HEK293 (cell line): Measurements from ENCODE around the gene TNFAIP1.

Source experiments
- CTCF ChIA-PET: fragments of 350-600 bp; formaldehyde crosslinking; extraction: SDS; loops from one replicate; lab custom pipeline; 2021; ENCODE audit warnings: antibody characterized with exemption; lab: Yijun Ruan, JAX
- POLR2A ChIA-PET: fragments of 300-600 bp; formaldehyde crosslinking; extraction: SDS; loops from one replicate; lab custom pipeline; 2020; ENCODE audit warnings: antibody characterized with exemption, inconsistent platforms; lab: Yijun Ruan, JAX
- H3K27ac ChIP-seq: fragments of 200-500 bp; sonication (Bioruptor generic); 2 replicates; pipeline ENCODE4 v1.5.1; 2014; ENCODE audit warnings: low read depth, low read length, control low read depth, inconsistent platforms; ENCODE audit errors: extremely low read depth
- H3K36me3 ChIP-seq, 2 experiments: fragments of 200-500 bp in 1 of 2; sonication (Bioruptor generic) in 1 of 2; 1 replicate in 1 of 2; 2 replicates in 1 of 2; pipeline ENCODE4 v1.5.1; 2014 to 2017; ENCODE audit warnings: inconsistent platforms in 2 of 2, low read length in 2 of 2; ENCODE audit not compliant: control insufficient read depth in 2 of 2, insufficient read depth in 1 of 2
- H3K4me1 ChIP-seq: fragments of 200-500 bp; sonication (Bioruptor generic); 2 replicates; pipeline ENCODE4 v1.5.1; 2014; ENCODE audit warnings: mild to moderate bottlenecking, low read length, inconsistent platforms; ENCODE audit not compliant: control insufficient read depth, insufficient read depth
- H3K4me3 ChIP-seq: 2 replicates; pipeline ENCODE4 v1.5.1; 2011; ENCODE audit warnings: low read depth, mild to moderate bottlenecking, control low read depth, low read length, moderate library complexity
- H3K9me3 ChIP-seq: fragments of 200-500 bp; sonication (Bioruptor generic); 2 replicates; pipeline ENCODE4 v1.5.1; 2014; ENCODE audit warnings: low read depth, low read length, inconsistent platforms; ENCODE audit not compliant: control insufficient read depth, insufficient read depth
- KLF10 ChIP-seq: fragments of 450-650 bp; IDR thresholded peaks from 2 replicates; pipeline ENCODE4 v1.5.1; 2018; ENCODE audit warnings: missing biosample characterization, mild to moderate bottlenecking, missing genetic modification characterization
- SP3 ChIP-seq: fragments of 450-650 bp; formaldehyde crosslinking; IDR thresholded peaks from 2 replicates; pipeline ENCODE4 v1.5.1; 2016; ENCODE audit warnings: missing biosample characterization, missing genetic modification characterization
- ZBTB21 ChIP-seq: fragments of 450-650 bp; formaldehyde crosslinking; IDR thresholded peaks from 2 replicates; pipeline ENCODE4 v1.5.1; 2017; ENCODE audit warnings: missing biosample characterization, missing genetic modification characterization
- ZNF600 ChIP-seq: fragments of 450-650 bp; formaldehyde crosslinking; IDR thresholded peaks from 2 replicates; pipeline ENCODE4 v1.5.1; 2016; ENCODE audit warnings: missing biosample characterization, missing genetic modification characterization
- ZNF610 ChIP-seq: fragments of 450-650 bp; formaldehyde crosslinking; IDR thresholded peaks from 2 replicates; pipeline ENCODE4 v1.5.1; 2016; ENCODE audit warnings: missing biosample characterization, missing genetic modification characterization, borderline replicate concordance
- ZNF664 ChIP-seq: fragments of 450-650 bp; formaldehyde crosslinking; IDR thresholded peaks from 2 replicates; pipeline ENCODE4 v1.5.1; 2016; ENCODE audit warnings: missing biosample characterization, missing genetic modification characterization
- ZNF777 ChIP-seq: fragments of 450-650 bp; formaldehyde crosslinking; IDR thresholded peaks from 2 replicates; pipeline ENCODE4 v1.5.1; 2017; ENCODE audit warnings: missing biosample characterization, missing genetic modification characterization, borderline replicate concordance
- TF ChIP-seq, protein P1 (sequence below): fragments of 450-650 bp; formaldehyde crosslinking; IDR thresholded peaks from 2 replicates; pipeline ENCODE4 v1.5.1; 2017; ENCODE audit warnings: missing biosample characterization, missing genetic modification characterization
- TF ChIP-seq, protein P2 (sequence below): fragments of 450-650 bp; formaldehyde crosslinking; IDR thresholded peaks from 2 replicates; pipeline ENCODE4 v1.5.1; 2016; ENCODE audit warnings: missing biosample characterization, missing genetic modification characterization
- TF ChIP-seq, protein P3 (sequence below): fragments of 450-650 bp; formaldehyde crosslinking; IDR thresholded peaks from 2 replicates; pipeline ENCODE4 v1.5.1; 2016; ENCODE audit warnings: missing biosample characterization, missing genetic modification characterization
- TF ChIP-seq, protein P4 (sequence below): fragments of 450-650 bp; formaldehyde crosslinking; IDR thresholded peaks from 2 replicates; pipeline ENCODE4 v1.5.1; 2016; ENCODE audit warnings: missing biosample characterization, missing genetic modification characterization
- TF ChIP-seq, protein P5 (sequence below): IDR thresholded peaks from 2 replicates; pipeline ENCODE4 v1.6.1; 2011; ENCODE audit warnings: mild to moderate bottlenecking, low read depth, low read length, borderline replicate concordance

Gene TNFAIP1

DNA sequence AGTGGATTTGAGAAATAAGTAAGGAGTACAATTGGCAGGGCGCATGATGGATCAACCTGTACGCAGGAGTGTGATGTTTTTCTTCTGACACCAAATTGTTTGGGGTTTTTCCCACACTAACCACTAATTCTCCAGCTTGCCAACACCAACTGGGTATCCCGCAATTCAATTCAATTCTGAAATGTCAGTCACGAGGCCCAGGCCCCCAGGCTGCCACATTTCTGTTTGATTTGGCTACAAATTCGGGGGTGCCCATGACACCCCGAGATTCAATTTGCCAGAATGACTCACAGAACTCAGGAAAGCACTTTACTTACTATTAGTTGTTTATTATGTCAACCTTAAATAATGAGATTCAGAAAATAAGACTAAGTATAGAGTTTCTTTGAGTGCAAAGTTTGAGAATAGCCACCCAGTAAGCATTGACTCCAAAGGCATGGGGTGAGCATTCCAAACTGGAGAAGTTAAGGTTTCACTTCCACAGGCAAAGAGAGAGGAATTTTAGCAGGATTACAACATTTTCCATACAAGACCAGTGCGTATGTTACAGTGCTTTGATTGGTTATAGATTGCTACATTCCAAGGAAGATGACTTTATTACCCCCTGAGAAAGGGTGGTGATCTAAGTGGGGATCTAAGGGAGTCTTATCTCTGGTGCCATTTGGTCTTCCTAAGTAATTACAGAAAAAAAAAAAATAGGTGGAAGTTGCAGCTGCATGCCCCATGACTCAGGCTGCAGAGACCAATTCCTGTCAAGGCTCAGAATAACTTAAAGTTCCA, 59.0 kb downstream of the TNFAIP1 start:
- Histone ChIP-seq H3K4me1 (no peaks in the 10 kb centered on the region), H3K9me3 (no peaks in the 10 kb centered on the region), H3K4me3 (no peak overlapping the region), H3K36me3 (peaks cover 31 to 80% of the 10 kb centered on the region in 2 experiments), H3K27ac (no peak overlapping the region)
- ChIA-PET CTCF (interaction anchor here (0.6 to 1.0 kb wide), 3 partner anchors 13 to 22 kb away, joined by 3 to 4 read pairs (median 3); no protein-coding TSS in a partner anchor), POLR2A (interaction anchor here (0.6 to 1.7 kb wide), 5 partner anchors 11 to 337 kb away, joined by 3 to 9 read pairs (median 3); partner anchors contain the start of genes IFT20, POLDIP2 and TNFAIP1)
- TF ChIP-seq KLF10 (tag by site-specific recombination) (no peak), ZBTB21 (tag by site-specific recombination) (no peak), ZNF600 (tag by site-specific recombination) (no peak), ZNF664 (tag by site-specific recombination) (no peak), ZNF777 (tag by site-specific recombination) (no peak)
- TF ChIP-seq, protein P1, sequence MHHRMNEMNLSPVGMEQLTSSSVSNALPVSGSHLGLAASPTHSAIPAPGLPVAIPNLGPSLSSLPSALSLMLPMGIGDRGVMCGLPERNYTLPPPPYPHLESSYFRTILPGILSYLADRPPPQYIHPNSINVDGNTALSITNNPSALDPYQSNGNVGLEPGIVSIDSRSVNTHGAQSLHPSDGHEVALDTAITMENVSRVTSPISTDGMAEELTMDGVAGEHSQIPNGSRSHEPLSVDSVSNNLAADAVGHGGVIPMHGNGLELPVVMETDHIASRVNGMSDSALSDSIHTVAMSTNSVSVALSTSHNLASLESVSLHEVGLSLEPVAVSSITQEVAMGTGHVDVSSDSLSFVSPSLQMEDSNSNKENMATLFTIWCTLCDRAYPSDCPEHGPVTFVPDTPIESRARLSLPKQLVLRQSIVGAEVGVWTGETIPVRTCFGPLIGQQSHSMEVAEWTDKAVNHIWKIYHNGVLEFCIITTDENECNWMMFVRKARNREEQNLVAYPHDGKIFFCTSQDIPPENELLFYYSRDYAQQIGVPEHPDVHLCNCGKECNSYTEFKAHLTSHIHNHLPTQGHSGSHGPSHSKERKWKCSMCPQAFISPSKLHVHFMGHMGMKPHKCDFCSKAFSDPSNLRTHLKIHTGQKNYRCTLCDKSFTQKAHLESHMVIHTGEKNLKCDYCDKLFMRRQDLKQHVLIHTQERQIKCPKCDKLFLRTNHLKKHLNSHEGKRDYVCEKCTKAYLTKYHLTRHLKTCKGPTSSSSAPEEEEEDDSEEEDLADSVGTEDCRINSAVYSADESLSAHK (tag by site-specific recombination) = no peak
- TF ChIP-seq, protein P2, sequence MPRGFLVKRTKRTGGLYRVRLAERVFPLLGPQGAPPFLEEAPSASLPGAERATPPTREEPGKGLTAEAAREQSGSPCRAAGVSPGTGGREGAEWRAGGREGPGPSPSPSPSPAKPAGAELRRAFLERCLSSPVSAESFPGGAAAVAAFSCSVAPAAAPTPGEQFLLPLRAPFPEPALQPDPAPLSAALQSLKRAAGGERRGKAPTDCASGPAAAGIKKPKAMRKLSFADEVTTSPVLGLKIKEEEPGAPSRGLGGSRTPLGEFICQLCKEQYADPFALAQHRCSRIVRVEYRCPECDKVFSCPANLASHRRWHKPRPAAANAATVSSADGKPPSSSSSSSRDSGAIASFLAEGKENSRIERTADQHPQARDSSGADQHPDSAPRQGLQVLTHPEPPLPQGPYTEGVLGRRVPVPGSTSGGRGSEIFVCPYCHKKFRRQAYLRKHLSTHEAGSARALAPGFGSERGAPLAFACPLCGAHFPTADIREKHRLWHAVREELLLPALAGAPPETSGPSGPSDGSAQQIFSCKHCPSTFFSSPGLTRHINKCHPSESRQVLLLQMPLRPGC = no peak

DNA sequence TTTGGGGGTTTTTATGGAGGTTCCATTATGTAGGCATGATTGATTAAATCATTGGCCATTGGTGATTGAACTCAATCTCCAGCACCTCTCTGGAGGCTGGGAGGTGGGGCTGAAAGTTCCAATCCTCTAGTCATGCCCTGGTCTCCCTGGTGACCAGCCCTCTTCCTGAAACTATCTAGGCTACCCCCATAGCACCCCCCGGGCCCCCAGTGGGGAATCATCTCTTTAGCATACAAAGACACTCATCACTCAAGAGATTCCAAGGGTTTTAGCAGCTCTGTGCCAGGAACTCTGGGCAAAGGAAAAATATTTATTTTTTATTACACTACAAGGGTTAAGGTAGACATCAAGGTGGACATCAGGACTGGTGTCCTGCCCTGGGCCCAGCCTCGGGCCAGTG, 59.9 kb downstream of the TNFAIP1 start:
- Histone ChIP-seq H3K4me3 (no peak overlapping the region), H3K36me3 (peaks cover 22 to 79% of the 10 kb centered on the region in 2 experiments), H3K9me3 (no peaks in the 10 kb centered on the region), H3K27ac (no peak overlapping the region)
- POLR2A ChIA-PET = interaction anchor here (0.6 to 1.7 kb wide), 4 partner anchors 10 to 143 kb away, joined by 3 to 9 read pairs (median 4); partner anchors contain the start of gene POLDIP2
- CTCF ChIA-PET = interaction anchor here (0.6 to 1.0 kb wide), 3 partner anchors 14 to 21 kb away, joined by 3 to 4 read pairs (median 3); no protein-coding TSS in a partner anchor
- no peak for TF ChIP-seq ZNF610
- TF ChIP-seq, protein P3, sequence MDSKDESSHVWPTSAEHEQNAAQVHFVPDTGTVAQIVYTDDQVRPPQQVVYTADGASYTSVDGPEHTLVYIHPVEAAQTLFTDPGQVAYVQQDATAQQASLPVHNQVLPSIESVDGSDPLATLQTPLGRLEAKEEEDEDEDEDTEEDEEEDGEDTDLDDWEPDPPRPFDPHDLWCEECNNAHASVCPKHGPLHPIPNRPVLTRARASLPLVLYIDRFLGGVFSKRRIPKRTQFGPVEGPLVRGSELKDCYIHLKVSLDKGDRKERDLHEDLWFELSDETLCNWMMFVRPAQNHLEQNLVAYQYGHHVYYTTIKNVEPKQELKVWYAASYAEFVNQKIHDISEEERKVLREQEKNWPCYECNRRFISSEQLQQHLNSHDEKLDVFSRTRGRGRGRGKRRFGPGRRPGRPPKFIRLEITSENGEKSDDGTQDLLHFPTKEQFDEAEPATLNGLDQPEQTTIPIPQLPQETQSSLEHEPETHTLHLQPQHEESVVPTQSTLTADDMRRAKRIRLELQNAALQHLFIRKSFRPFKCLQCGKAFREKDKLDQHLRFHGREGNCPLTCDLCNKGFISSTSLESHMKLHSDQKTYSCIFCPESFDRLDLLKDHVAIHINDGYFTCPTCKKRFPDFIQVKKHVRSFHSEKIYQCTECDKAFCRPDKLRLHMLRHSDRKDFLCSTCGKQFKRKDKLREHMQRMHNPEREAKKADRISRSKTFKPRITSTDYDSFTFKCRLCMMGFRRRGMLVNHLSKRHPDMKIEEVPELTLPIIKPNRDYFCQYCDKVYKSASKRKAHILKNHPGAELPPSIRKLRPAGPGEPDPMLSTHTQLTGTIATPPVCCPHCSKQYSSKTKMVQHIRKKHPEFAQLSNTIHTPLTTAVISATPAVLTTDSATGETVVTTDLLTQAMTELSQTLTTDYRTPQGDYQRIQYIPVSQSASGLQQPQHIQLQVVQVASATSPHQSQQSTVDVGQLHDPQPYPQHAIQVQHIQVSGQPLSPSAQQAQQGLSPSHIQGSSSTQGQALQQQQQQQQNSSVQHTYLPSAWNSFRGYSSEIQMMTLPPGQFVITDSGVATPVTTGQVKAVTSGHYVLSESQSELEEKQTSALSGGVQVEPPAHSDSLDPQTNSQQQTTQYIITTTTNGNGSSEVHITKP = no peak
- TF ChIP-seq, all 188 proteins: peak for 0
- H3K4me1 ChIP-seq = no peaks in the 10 kb centered on the region

DNA sequence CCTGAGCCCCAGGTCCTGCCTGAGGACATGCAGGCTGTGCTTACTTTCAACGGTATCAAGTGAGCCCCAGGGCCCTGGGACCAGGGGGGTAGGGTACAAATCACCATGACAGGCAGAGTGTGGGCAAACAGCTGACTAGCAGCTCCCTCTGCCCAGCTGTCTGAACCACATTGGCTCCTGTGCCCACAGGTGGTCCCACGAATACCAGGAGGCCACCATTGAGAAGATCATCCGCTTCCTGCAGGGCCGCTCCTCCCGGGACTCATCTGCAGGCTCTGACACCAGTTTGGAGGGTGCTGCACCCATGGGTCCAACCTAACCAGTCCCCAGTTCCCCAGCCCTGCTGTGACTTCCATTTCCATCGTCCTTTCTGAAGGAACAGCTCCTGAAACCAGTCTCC, 60.4 kb downstream of the TNFAIP1 start:
- Histone ChIP-seq H3K27ac (no peak overlapping the region), H3K36me3 (peaks cover 19 to 79% of the 10 kb centered on the region in 2 experiments), H3K9me3 (no peaks in the 10 kb centered on the region), H3K4me3 (no peak overlapping the region), H3K4me1 (no peaks in the 10 kb centered on the region)
- ChIA-PET CTCF (interaction anchor here (1.0 to 3.0 kb wide), 2 partner anchors 20 kb away, joined by 4 to 17 read pairs; no protein-coding TSS in a partner anchor), POLR2A (interaction anchor here (0.6 to 1.1 kb wide), 2 partner anchors 14 to 75 kb away, joined by 3 read pairs; no protein-coding TSS in a partner anchor)
- TF ChIP-seq ZNF610 = no peak
- TF ChIP-seq, protein P4, sequence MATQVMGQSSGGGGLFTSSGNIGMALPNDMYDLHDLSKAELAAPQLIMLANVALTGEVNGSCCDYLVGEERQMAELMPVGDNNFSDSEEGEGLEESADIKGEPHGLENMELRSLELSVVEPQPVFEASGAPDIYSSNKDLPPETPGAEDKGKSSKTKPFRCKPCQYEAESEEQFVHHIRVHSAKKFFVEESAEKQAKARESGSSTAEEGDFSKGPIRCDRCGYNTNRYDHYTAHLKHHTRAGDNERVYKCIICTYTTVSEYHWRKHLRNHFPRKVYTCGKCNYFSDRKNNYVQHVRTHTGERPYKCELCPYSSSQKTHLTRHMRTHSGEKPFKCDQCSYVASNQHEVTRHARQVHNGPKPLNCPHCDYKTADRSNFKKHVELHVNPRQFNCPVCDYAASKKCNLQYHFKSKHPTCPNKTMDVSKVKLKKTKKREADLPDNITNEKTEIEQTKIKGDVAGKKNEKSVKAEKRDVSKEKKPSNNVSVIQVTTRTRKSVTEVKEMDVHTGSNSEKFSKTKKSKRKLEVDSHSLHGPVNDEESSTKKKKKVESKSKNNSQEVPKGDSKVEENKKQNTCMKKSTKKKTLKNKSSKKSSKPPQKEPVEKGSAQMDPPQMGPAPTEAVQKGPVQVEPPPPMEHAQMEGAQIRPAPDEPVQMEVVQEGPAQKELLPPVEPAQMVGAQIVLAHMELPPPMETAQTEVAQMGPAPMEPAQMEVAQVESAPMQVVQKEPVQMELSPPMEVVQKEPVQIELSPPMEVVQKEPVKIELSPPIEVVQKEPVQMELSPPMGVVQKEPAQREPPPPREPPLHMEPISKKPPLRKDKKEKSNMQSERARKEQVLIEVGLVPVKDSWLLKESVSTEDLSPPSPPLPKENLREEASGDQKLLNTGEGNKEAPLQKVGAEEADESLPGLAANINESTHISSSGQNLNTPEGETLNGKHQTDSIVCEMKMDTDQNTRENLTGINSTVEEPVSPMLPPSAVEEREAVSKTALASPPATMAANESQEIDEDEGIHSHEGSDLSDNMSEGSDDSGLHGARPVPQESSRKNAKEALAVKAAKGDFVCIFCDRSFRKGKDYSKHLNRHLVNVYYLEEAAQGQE (tag by site-specific recombination) = no peak
- TF ChIP-seq, protein P2 = no peak
- TF ChIP-seq, protein P5, sequence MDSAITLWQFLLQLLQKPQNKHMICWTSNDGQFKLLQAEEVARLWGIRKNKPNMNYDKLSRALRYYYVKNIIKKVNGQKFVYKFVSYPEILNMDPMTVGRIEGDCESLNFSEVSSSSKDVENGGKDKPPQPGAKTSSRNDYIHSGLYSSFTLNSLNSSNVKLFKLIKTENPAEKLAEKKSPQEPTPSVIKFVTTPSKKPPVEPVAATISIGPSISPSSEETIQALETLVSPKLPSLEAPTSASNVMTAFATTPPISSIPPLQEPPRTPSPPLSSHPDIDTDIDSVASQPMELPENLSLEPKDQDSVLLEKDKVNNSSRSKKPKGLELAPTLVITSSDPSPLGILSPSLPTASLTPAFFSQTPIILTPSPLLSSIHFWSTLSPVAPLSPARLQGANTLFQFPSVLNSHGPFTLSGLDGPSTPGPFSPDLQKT = no peak
- TF ChIP-seq SP3 (tag by site-specific recombination) = no peak
